ENCODE measurements around the gene TSPAN14.

DNA sequence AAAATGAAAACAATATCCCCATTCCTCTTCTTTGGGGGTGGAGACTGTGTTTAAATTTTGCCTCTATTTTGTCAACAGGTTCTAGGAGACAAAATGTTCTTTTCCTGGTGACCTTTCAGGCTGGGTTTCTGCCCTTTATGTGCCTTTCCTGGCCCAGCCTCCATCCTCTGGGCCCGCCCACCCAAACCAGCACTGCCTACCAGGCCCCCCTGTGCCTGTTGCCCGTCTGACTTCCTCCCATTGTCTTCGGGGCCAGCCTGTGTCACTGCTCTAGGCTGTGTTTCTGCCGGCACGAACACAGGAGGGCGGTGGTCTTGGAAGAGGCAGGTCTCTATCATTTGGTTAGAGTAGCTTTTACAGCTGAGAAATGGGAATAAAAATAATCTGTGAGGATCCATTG lies 13.9 kb downstream of the TSPAN14 start:
- TF ChIP-seq, protein P1, sequence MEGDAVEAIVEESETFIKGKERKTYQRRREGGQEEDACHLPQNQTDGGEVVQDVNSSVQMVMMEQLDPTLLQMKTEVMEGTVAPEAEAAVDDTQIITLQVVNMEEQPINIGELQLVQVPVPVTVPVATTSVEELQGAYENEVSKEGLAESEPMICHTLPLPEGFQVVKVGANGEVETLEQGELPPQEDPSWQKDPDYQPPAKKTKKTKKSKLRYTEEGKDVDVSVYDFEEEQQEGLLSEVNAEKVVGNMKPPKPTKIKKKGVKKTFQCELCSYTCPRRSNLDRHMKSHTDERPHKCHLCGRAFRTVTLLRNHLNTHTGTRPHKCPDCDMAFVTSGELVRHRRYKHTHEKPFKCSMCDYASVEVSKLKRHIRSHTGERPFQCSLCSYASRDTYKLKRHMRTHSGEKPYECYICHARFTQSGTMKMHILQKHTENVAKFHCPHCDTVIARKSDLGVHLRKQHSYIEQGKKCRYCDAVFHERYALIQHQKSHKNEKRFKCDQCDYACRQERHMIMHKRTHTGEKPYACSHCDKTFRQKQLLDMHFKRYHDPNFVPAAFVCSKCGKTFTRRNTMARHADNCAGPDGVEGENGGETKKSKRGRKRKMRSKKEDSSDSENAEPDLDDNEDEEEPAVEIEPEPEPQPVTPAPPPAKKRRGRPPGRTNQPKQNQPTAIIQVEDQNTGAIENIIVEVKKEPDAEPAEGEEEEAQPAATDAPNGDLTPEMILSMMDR (IDR thresholded peaks at IDR 0.05), result no peak
- TF ChIP-seq POLR2A (IDR thresholded peaks at IDR 0.05), result no peak

All from lower leg skin (tissue), 3 donors.